SK-N-SH treated with all-trans-retinoic acid at 6 μM for 48 hours (cell line): Measurements from ENCODE around the gene CD320.

Experiments
- ARNTL ChIP-seq: fragments of 450-650 bp; formaldehyde crosslinking; IDR thresholded peaks from 2 replicates; pipeline ENCODE4 v1.5.0; 2020; ENCODE audit warnings: low read depth, mild to moderate bottlenecking, moderate library complexity, borderline replicate concordance
- ESRRG ChIP-seq: fragments of 250-450 bp; sonication (Bioruptor Pico); IDR thresholded peaks from 2 replicates; pipeline ENCODE4 v1.6.1; 2021; ENCODE audit warnings: mild to moderate bottlenecking
- GLIS3 ChIP-seq: fragments of 250-450 bp; sonication (Bioruptor Pico); IDR thresholded peaks from 2 replicates; pipeline ENCODE4 v1.5.0; 2020; ENCODE audit warnings: mild to moderate bottlenecking, moderate library complexity
- PATZ1 ChIP-seq: fragments of 250-450 bp; sonication (Bioruptor Pico); IDR thresholded peaks from 2 replicates; pipeline ENCODE4 v1.8.0; 2020; ENCODE audit warnings: mild to moderate bottlenecking, moderate library complexity, borderline replicate concordance
- ZFP3 ChIP-seq: fragments of 250-450 bp; sonication (Bioruptor Pico); IDR thresholded peaks from 2 replicates; pipeline ENCODE4 v1.5.0; 2020; ENCODE audit warnings: mild to moderate bottlenecking, moderate library complexity

GRCh38 chr19:8338835-8339234, 30.7 kb upstream of the CD320 start:
- TF ChIP-seq PATZ1: no peak
- TF ChIP-seq ZFP3 (CRISPR knock-in tag): no peak
- TF ChIP-seq GLIS3 (CRISPR knock-in tag): no peak
- TF ChIP-seq ARNTL (CRISPR knock-in tag): no peak
- no peak for TF ChIP-seq ESRRG (CRISPR knock-in tag)
